ENCODE data around the gene TYRP1.

The TYRP1 gene

GRCh38 chr9:12753931-12754330 is 60.7 kb downstream of the TYRP1 start:
- TF ChIP-seq, protein P1, sequence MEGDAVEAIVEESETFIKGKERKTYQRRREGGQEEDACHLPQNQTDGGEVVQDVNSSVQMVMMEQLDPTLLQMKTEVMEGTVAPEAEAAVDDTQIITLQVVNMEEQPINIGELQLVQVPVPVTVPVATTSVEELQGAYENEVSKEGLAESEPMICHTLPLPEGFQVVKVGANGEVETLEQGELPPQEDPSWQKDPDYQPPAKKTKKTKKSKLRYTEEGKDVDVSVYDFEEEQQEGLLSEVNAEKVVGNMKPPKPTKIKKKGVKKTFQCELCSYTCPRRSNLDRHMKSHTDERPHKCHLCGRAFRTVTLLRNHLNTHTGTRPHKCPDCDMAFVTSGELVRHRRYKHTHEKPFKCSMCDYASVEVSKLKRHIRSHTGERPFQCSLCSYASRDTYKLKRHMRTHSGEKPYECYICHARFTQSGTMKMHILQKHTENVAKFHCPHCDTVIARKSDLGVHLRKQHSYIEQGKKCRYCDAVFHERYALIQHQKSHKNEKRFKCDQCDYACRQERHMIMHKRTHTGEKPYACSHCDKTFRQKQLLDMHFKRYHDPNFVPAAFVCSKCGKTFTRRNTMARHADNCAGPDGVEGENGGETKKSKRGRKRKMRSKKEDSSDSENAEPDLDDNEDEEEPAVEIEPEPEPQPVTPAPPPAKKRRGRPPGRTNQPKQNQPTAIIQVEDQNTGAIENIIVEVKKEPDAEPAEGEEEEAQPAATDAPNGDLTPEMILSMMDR (IDR thresholded peaks at IDR 0.05; ENCODE audit: control insufficient read depth, insufficient read depth, low read depth, low read length, missing control alignments): no peak
- no peak for DNase-seq (ENCODE audit: low read depth)
- H3K4me3 ChIP-seq (ENCODE audit: control insufficient read depth, low read depth, low read length): no peak overlapping the region

DNA sequence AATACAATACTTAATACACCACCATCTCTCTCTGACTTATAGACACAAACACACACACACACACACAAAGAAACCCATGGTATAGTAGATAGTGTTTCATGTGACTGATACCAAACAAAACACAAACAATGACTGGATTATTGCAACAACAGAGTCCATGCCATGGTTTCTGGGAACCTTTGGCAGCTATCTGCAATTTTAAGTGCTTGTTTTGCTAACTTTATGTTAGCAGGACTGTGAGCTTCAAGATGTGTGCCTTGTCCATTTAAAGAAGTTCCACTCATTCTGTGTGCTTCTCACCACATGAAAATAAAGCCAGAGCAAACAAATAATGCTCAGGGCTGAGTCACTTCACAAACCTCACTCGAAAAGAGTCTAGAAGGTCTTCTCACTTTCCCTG is 66.6 kb downstream of the TYRP1 start:
- no peak overlapping the region for H3K4me3 ChIP-seq (ENCODE audit: control insufficient read depth, low read depth, low read length)
- TF ChIP-seq, protein P1 (IDR thresholded peaks at IDR 0.05; ENCODE audit: control insufficient read depth, insufficient read depth, low read depth, low read length, missing control alignments): no peak
- DNase-seq (ENCODE audit: low read depth): no peak

All from AG09309 (cell line).